Neural cell (in vitro differentiated cells): ENCODE results near the gene KRTAP12-2.

ENCODE experiments used
- EP300 ChIP-seq: fragments of 450-650 bp; conservative IDR thresholded peaks from 2 replicates; pipeline ENCODE4 v1.6.1; 2014; ENCODE audit warnings: antibody characterized with exemption, mild to moderate bottlenecking, moderate library complexity; ENCODE audit not compliant: poor library complexity, severe bottlenecking
- EZH2 ChIP-seq: fragments of 200-600, 300-800 bp; shearing (Covaris generic), sonication (generic); IDR thresholded peaks from 2 replicates; pipeline ENCODE4 v1.6.1; 2014; ENCODE audit warnings: antibody characterized with exemption, low read length, borderline replicate concordance, mild to moderate bottlenecking; ENCODE audit not compliant: insufficient read depth, poor library complexity, severe bottlenecking
- POLR2AphosphoS5 ChIP-seq: IDR thresholded peaks from 2 replicates; pipeline ENCODE4 v1.6.1; 2012
- RAD21 ChIP-seq: fragments of 450-650 bp; conservative IDR thresholded peaks from 2 replicates; pipeline ENCODE4 v1.6.1; 2014; ENCODE audit warnings: antibody characterized with exemption, mild to moderate bottlenecking, moderate library complexity
- TF ChIP-seq, protein P1 (sequence below): fragments of 450-650 bp; IDR thresholded peaks from 2 replicates; pipeline ENCODE4 v1.5.1; 2014; ENCODE audit warnings: antibody characterized with exemption, mild to moderate bottlenecking, moderate library complexity; ENCODE audit not compliant: poor library complexity, severe bottlenecking
- TF ChIP-seq, protein P2 (sequence below): IDR thresholded peaks from 2 replicates; pipeline ENCODE4 v1.6.1; 2012; ENCODE audit warnings: borderline replicate concordance

DNA sequence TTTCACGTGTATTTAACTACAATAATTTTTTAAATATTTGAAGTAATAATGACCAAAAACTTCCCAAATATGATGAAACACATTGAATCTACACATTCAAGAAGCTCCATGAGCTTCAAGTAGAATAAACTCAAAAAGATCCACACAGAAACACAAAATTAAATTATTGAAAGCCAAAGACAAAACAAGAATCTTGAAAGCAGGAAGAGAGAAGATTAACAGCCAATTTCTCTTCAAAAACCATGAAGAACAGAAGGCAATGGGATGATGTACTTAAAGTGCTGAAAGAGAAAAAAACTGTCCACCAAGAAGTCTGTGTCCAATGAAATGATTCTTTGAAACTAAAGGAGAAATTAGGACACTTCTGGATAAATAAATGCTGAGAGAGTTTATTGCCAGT lies 34.7 kb downstream of the KRTAP12-2 start:
- TF ChIP-seq, protein P1, sequence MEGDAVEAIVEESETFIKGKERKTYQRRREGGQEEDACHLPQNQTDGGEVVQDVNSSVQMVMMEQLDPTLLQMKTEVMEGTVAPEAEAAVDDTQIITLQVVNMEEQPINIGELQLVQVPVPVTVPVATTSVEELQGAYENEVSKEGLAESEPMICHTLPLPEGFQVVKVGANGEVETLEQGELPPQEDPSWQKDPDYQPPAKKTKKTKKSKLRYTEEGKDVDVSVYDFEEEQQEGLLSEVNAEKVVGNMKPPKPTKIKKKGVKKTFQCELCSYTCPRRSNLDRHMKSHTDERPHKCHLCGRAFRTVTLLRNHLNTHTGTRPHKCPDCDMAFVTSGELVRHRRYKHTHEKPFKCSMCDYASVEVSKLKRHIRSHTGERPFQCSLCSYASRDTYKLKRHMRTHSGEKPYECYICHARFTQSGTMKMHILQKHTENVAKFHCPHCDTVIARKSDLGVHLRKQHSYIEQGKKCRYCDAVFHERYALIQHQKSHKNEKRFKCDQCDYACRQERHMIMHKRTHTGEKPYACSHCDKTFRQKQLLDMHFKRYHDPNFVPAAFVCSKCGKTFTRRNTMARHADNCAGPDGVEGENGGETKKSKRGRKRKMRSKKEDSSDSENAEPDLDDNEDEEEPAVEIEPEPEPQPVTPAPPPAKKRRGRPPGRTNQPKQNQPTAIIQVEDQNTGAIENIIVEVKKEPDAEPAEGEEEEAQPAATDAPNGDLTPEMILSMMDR, result no peak
- TF ChIP-seq EZH2 (no peak), RAD21 (no peak), POLR2AphosphoS5 (no peak), EP300 (no peak)
- TF ChIP-seq, protein P2, sequence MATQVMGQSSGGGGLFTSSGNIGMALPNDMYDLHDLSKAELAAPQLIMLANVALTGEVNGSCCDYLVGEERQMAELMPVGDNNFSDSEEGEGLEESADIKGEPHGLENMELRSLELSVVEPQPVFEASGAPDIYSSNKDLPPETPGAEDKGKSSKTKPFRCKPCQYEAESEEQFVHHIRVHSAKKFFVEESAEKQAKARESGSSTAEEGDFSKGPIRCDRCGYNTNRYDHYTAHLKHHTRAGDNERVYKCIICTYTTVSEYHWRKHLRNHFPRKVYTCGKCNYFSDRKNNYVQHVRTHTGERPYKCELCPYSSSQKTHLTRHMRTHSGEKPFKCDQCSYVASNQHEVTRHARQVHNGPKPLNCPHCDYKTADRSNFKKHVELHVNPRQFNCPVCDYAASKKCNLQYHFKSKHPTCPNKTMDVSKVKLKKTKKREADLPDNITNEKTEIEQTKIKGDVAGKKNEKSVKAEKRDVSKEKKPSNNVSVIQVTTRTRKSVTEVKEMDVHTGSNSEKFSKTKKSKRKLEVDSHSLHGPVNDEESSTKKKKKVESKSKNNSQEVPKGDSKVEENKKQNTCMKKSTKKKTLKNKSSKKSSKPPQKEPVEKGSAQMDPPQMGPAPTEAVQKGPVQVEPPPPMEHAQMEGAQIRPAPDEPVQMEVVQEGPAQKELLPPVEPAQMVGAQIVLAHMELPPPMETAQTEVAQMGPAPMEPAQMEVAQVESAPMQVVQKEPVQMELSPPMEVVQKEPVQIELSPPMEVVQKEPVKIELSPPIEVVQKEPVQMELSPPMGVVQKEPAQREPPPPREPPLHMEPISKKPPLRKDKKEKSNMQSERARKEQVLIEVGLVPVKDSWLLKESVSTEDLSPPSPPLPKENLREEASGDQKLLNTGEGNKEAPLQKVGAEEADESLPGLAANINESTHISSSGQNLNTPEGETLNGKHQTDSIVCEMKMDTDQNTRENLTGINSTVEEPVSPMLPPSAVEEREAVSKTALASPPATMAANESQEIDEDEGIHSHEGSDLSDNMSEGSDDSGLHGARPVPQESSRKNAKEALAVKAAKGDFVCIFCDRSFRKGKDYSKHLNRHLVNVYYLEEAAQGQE, result no peak
